Endothelial cell (in vitro differentiated cells): ENCODE data around the gene KCNH6. TPM values are rescaled to one million over a fixed set of nuclear protein-coding genes. Genes with fewer than 3 reads are reported as not detected.
A peak's percentile ranks its signal among the peaks of the same experiment; 100 is the strongest.

ENCODE experiments used
- DNase-seq: peaks from one replicate; pipeline ENCODE4 v3.0.0; 2021; ENCODE audit warnings: low spot score
- H3K27ac Mint-ChIP-seq: one replicate; pipeline ENCODE4 v1.8.0; 2021; ENCODE audit warnings: mixed read lengths, inconsistent platforms; ENCODE audit not compliant: unreplicated experiment
- H3K27me3 Mint-ChIP-seq: one replicate; pipeline ENCODE4 v1.8.0; 2021; ENCODE audit warnings: mild to moderate bottlenecking, moderate library complexity, mixed read lengths, inconsistent platforms; ENCODE audit not compliant: unreplicated experiment
- H3K36me3 Mint-ChIP-seq: one replicate; pipeline ENCODE4 v1.8.0; 2021; ENCODE audit warnings: mild to moderate bottlenecking, low read depth, mixed read lengths, inconsistent platforms; ENCODE audit not compliant: unreplicated experiment
- H3K4me1 Mint-ChIP-seq: one replicate; pipeline ENCODE4 v1.8.0; 2021; ENCODE audit warnings: mild to moderate bottlenecking, mixed read lengths, inconsistent platforms; ENCODE audit not compliant: unreplicated experiment
- H3K4me3 Mint-ChIP-seq: one replicate; pipeline ENCODE4 v1.8.0; 2021; ENCODE audit warnings: mild to moderate bottlenecking, mixed read lengths, inconsistent platforms; ENCODE audit not compliant: unreplicated experiment
- H3K9me3 Mint-ChIP-seq: one replicate; pipeline ENCODE4 v1.8.0; 2021; ENCODE audit warnings: mixed read lengths, inconsistent platforms; ENCODE audit not compliant: unreplicated experiment
- total RNA-seq: library from RNA; stranded (reverse); fragmentation: NEBNext Ultra II Directional; extraction: Animal tissue kit (Norgen Biotek cat#: 25700); gene quantifications from one replicate; pipeline ENCODE4 v1.2.1, GENCODE V29; 2021; ENCODE audit not compliant: unreplicated experiment
- TF ChIP-seq, protein P1 (sequence below): fragments of 200-600 bp; sonication (generic); IDR thresholded peaks from one replicate; pipeline ENCODE4 v1.5.0; 2021; ENCODE audit warnings: antibody characterized with exemption; ENCODE audit not compliant: unreplicated experiment

The KCNH6 gene
- total RNA-seq, 1 donor from 2014 or later: 18.6 TPM

DNA sequence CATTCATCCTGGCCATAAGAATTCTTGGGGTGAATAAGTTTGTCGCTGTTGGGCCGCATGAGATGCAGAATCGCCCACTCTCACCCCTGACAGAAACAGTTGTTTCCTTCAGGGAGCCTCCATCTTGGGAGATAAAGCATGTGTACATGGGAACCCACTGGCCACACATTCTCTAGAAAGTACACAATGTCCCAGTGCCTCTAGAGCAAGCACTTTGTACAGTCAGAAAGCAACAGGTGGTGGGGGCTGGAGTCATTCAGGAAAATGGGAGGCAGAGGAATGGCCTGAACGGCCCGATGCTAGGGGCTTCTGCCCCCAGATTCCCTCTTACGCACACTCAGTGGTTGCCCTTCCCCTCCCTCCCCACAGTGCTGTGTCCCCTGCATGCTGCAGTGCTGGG is 30.2 kb upstream of the KCNH6 start:
- no peak for DNase-seq
- H3K36me3 Mint-ChIP-seq: peaks cover 12% of the 10 kb centered on the region
- no peaks in the 10 kb centered on the region for H3K9me3 Mint-ChIP-seq
- peaks cover 18% of the 10 kb centered on the region for H3K4me1 Mint-ChIP-seq
- H3K4me3 Mint-ChIP-seq: no peak overlapping the region
- H3K27ac Mint-ChIP-seq: no peak overlapping the region
- TF ChIP-seq, protein P1, sequence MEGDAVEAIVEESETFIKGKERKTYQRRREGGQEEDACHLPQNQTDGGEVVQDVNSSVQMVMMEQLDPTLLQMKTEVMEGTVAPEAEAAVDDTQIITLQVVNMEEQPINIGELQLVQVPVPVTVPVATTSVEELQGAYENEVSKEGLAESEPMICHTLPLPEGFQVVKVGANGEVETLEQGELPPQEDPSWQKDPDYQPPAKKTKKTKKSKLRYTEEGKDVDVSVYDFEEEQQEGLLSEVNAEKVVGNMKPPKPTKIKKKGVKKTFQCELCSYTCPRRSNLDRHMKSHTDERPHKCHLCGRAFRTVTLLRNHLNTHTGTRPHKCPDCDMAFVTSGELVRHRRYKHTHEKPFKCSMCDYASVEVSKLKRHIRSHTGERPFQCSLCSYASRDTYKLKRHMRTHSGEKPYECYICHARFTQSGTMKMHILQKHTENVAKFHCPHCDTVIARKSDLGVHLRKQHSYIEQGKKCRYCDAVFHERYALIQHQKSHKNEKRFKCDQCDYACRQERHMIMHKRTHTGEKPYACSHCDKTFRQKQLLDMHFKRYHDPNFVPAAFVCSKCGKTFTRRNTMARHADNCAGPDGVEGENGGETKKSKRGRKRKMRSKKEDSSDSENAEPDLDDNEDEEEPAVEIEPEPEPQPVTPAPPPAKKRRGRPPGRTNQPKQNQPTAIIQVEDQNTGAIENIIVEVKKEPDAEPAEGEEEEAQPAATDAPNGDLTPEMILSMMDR: no peak
- H3K27me3 Mint-ChIP-seq: peaks cover 4% of the 10 kb centered on the region

DNA sequence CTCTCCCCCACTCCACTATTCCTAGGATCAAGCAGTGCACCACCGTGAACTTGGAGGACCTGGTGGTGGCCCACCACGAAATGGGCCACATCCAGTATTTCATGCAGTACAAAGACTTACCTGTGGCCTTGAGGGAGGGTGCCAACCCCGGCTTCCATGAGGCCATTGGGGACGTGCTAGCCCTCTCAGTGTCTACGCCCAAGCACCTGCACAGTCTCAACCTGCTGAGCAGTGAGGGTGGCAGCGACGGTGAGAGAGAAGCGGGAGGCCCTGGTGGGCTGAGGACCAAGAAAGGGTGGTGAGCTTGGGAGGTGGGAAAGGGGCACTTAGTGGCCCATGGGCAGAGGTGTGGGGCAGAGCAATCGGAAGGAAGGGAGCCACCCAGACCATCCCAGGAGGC is 29.7 kb upstream of the KCNH6 start:
- DNase-seq: no peak
- Mint-ChIP-seq H3K9me3 (no peaks in the 10 kb centered on the region), H3K4me3 (no peak overlapping the region), H3K36me3 (peaks cover 12% of the 10 kb centered on the region), H3K27me3 (peaks cover 4% of the 10 kb centered on the region), H3K27ac (no peak overlapping the region), H3K4me1 (peaks cover 19% of the 10 kb centered on the region)
- TF ChIP-seq, protein P1: no peak

- Mint-ChIP-seq H3K9me3 (no peaks in the 10 kb centered on the region), H3K27me3 (peaks cover 2% of the 10 kb centered on the region), H3K36me3 (peaks cover 12% of the 10 kb centered on the region), H3K4me3 (no peak overlapping the region), H3K27ac (peak overlapping the region; percentile 64), H3K4me1 (peaks cover 21% of the 10 kb centered on the region)
- TF ChIP-seq, protein P1: no peak
- no peak for DNase-seq
Measured at GRCh38 chr17:63494300-63494928, 28.7 kb upstream of the KCNH6 start.

DNA sequence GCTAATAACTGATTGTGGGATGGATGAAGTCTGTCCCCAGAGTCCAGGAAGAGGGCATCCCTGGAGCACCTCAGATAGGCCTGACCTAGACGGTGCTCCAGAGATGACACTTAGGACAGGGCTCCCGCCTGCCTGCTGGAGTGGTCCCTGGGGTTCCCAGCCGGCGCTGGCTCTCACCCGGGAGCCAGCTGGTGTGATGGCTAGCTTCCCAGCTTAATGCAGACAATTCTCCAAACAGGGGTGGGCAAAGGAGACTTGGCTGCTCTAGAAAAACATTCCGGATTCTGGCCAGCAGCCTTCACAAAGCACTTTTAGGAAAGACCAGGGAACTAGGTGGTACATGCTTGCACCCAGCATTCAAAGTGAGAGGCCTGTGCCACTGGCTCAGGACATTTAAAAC is 27.7 kb upstream of the KCNH6 start:
- Mint-ChIP-seq H3K27ac (no peak overlapping the region), H3K4me1 (peaks cover 16% of the 10 kb centered on the region), H3K27me3 (no peaks in the 10 kb centered on the region), H3K4me3 (no peak overlapping the region), H3K9me3 (no peaks in the 10 kb centered on the region), H3K36me3 (peaks cover 8% of the 10 kb centered on the region)
- TF ChIP-seq, protein P1: no peak
- DNase-seq: no peak

GRCh38 chr17:63496177-63496576 is 27.0 kb upstream of the KCNH6 start:
- H3K27me3 Mint-ChIP-seq: no peaks in the 10 kb centered on the region
- TF ChIP-seq, protein P1: no peak
- H3K4me3 Mint-ChIP-seq: no peak overlapping the region
- no peak for DNase-seq
- peaks cover 16% of the 10 kb centered on the region for H3K4me1 Mint-ChIP-seq
- peaks cover 8% of the 10 kb centered on the region for H3K36me3 Mint-ChIP-seq
- H3K27ac Mint-ChIP-seq: no peak overlapping the region
- no peaks in the 10 kb centered on the region for H3K9me3 Mint-ChIP-seq
